Thyroid gland (tissue), 4 donors: ENCODE measurements around the gene ATRNL1.

ENCODE experiments used
- POLR2A ChIP-seq, 2 donors: fragments of 450-650 bp; IDR thresholded peaks; one replicate each; pipeline ENCODE4 v1.6.1; 2017; ENCODE audit warnings: antibody characterized with exemption in 2 of 2, mild to moderate bottlenecking in 2 of 2, moderate library complexity in 1 of 2
- TF ChIP-seq, protein P1 (sequence below), 6 experiments: fragments of 200-600 bp in 3 of 6; fragments of 450-650 bp in 3 of 6; sonication (generic) in 3 of 6; IDR thresholded peaks; one replicate each; pipeline ENCODE4 v1.5.1; 2016 to 2019; ENCODE audit warnings: antibody characterized with exemption in 6 of 6, mild to moderate bottlenecking in 2 of 6, inconsistent platforms in 1 of 6, moderate library complexity in 1 of 6

DNA sequence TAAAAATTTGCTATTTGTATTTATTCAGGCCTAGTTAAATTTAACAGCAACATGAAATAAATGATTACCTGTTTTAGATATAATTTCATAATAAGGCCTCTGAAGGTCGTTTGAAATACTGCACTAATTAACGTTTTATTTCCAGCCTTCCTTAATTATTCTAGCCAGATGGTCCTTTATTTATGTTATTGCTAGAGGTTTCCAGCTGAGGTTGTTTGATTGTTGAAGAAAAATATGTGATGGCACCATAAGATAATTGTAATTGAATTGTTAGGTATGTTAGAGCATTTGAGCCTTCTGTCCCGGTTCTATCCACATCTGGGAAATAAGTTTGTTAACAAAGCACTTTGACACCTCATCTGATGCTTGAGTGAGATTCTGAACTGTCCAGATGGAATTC is 556.1 kb downstream of the ATRNL1 start:
- TF ChIP-seq, protein P1, sequence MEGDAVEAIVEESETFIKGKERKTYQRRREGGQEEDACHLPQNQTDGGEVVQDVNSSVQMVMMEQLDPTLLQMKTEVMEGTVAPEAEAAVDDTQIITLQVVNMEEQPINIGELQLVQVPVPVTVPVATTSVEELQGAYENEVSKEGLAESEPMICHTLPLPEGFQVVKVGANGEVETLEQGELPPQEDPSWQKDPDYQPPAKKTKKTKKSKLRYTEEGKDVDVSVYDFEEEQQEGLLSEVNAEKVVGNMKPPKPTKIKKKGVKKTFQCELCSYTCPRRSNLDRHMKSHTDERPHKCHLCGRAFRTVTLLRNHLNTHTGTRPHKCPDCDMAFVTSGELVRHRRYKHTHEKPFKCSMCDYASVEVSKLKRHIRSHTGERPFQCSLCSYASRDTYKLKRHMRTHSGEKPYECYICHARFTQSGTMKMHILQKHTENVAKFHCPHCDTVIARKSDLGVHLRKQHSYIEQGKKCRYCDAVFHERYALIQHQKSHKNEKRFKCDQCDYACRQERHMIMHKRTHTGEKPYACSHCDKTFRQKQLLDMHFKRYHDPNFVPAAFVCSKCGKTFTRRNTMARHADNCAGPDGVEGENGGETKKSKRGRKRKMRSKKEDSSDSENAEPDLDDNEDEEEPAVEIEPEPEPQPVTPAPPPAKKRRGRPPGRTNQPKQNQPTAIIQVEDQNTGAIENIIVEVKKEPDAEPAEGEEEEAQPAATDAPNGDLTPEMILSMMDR (IDR thresholded peaks at IDR 0.05): no peak
- TF ChIP-seq POLR2A (IDR thresholded peaks at IDR 0.05): no peak
